SK-N-SH treated with all-trans-retinoic acid at 6 μM for 48 hours (cell line): ENCODE measurements around the gene EML1.

Experiments
- ATAC-seq: fragments of 200-7000 bp; cut with Tn5 transposase; 3 replicates; pipeline ENCODE4 v1.9.1; 2020; ENCODE audit warnings: mild to moderate bottlenecking, moderate library complexity
- ARNTL ChIP-seq: fragments of 450-650 bp; formaldehyde crosslinking; IDR thresholded peaks from 2 replicates; pipeline ENCODE4 v1.5.0; 2020; ENCODE audit warnings: low read depth, mild to moderate bottlenecking, moderate library complexity, borderline replicate concordance
- BACH2 ChIP-seq: fragments of 250-450 bp; sonication (Bioruptor Pico); IDR thresholded peaks from 2 replicates; pipeline ENCODE4 v1.9.0; 2021; ENCODE audit warnings: mild to moderate bottlenecking, borderline replicate concordance
- CSDC2 ChIP-seq: fragments of 250-450 bp; sonication (Bioruptor Pico); IDR thresholded peaks from 2 replicates; pipeline ENCODE4 v1.5.0; 2020; ENCODE audit warnings: mild to moderate bottlenecking, moderate library complexity
- ESRRG ChIP-seq: fragments of 250-450 bp; sonication (Bioruptor Pico); IDR thresholded peaks from 2 replicates; pipeline ENCODE4 v1.6.1; 2021; ENCODE audit warnings: mild to moderate bottlenecking
- GLIS3 ChIP-seq: fragments of 250-450 bp; sonication (Bioruptor Pico); IDR thresholded peaks from 2 replicates; pipeline ENCODE4 v1.5.0; 2020; ENCODE audit warnings: mild to moderate bottlenecking, moderate library complexity
- ISL1 ChIP-seq: fragments of 250-450 bp; sonication (Bioruptor Pico); IDR thresholded peaks from 2 replicates; pipeline ENCODE4 v2.1.2; 2022; ENCODE audit warnings: mild to moderate bottlenecking, moderate library complexity
- OSR1 ChIP-seq: fragments of 250-450 bp; sonication (Bioruptor Pico); IDR thresholded peaks from 2 replicates; pipeline ENCODE4 v1.8.0; 2022; ENCODE audit warnings: moderate library complexity, mild to moderate bottlenecking, inconsistent platforms
- PPARA ChIP-seq: fragments of 250-450 bp; sonication (Bioruptor Pico); IDR thresholded peaks from 2 replicates; pipeline ENCODE4 v1.5.0; 2020; ENCODE audit warnings: mild to moderate bottlenecking, borderline replicate concordance
- RARB ChIP-seq: fragments of 250-450 bp; sonication (Bioruptor Pico); IDR thresholded peaks from 2 replicates; pipeline ENCODE4 v1.8.0; 2021; ENCODE audit warnings: mild to moderate bottlenecking, moderate library complexity
- SNAI2 ChIP-seq: fragments of 250-450 bp; sonication (Bioruptor Pico); IDR thresholded peaks from 2 replicates; pipeline ENCODE4 v1.5.0; 2020; ENCODE audit warnings: mild to moderate bottlenecking, moderate library complexity
- TCF4 ChIP-seq: fragments of 250-450 bp; sonication (Bioruptor Pico); IDR thresholded peaks from 2 replicates; pipeline ENCODE4 v1.8.0; 2021; ENCODE audit warnings: mild to moderate bottlenecking, moderate library complexity, borderline replicate concordance
- TOX ChIP-seq: fragments of 250-450 bp; sonication (Bioruptor Pico); IDR thresholded peaks from 2 replicates; pipeline ENCODE4 v1.8.0; 2021; ENCODE audit warnings: mild to moderate bottlenecking, moderate library complexity, borderline replicate concordance
- ZFP3 ChIP-seq: fragments of 250-450 bp; sonication (Bioruptor Pico); IDR thresholded peaks from 2 replicates; pipeline ENCODE4 v1.5.0; 2020; ENCODE audit warnings: mild to moderate bottlenecking, moderate library complexity
- ZNF565 ChIP-seq: fragments of 450-650 bp; formaldehyde crosslinking; conservative IDR thresholded peaks from 2 replicates; pipeline ENCODE4 v1.5.0; 2020; ENCODE audit warnings: low read depth, mild to moderate bottlenecking, moderate library complexity
- ZNF70 ChIP-seq: fragments of 450-650 bp; formaldehyde crosslinking; IDR thresholded peaks from 2 replicates; pipeline ENCODE4 v1.5.0; 2020; ENCODE audit warnings: mild to moderate bottlenecking, moderate library complexity
- ZNF8 ChIP-seq: fragments of 450-650 bp; formaldehyde crosslinking; IDR thresholded peaks from 2 replicates; pipeline ENCODE4 v1.5.0; 2020; ENCODE audit warnings: mild to moderate bottlenecking, moderate library complexity
- TF ChIP-seq, protein P1 (sequence below): fragments of 250-450 bp; sonication (Bioruptor Pico); IDR thresholded peaks from 2 replicates; pipeline ENCODE4 v1.5.1; 2020; ENCODE audit warnings: low read depth, mild to moderate bottlenecking, moderate library complexity
- TF ChIP-seq, protein P2 (sequence below): fragments of 250-450 bp; sonication (Bioruptor Pico); IDR thresholded peaks from 2 replicates; pipeline ENCODE4 v1.8.0; 2020; ENCODE audit warnings: mild to moderate bottlenecking, moderate library complexity, borderline replicate concordance
- TF ChIP-seq, protein P3 (sequence below): fragments of 250-450 bp; sonication (Bioruptor Pico); IDR thresholded peaks from 2 replicates; pipeline ENCODE4 v1.8.0; 2021; ENCODE audit warnings: low read depth, mild to moderate bottlenecking, moderate library complexity, borderline replicate concordance
- TF ChIP-seq, protein P4 (sequence below): fragments of 250-450 bp; sonication (Bioruptor Pico); IDR thresholded peaks from 2 replicates; pipeline ENCODE4 v1.5.1; 2021; ENCODE audit warnings: mild to moderate bottlenecking, moderate library complexity
- TF ChIP-seq, protein P5 (sequence below): fragments of 250-450 bp; sonication (Bioruptor Pico); IDR thresholded peaks from 2 replicates; pipeline ENCODE4 v1.5.0; 2020; ENCODE audit warnings: mild to moderate bottlenecking, moderate library complexity

Gene EML1

DNA sequence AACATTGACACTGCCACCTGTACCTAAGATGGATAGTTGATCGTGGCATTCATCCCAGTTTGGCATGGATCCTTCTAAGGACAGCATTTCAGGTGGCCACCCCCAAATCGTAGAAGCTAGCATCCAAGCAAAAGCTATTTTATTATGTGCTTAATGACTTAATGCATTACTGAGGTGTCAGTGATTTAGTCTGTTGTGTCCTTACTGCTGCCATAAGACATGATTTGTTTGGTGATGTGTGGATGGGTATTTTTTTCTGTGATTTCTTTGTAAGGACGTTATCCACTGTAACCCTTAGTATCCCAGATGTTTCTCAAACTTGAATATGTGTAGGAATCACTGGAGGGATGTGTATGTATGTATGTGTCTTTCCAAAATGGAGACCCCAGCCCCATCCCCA lies 190.8 kb downstream of the EML1 start:
- TF ChIP-seq PPARA (CRISPR knock-in tag) (no peak), ZNF70 (CRISPR knock-in tag) (no peak), SNAI2 (CRISPR knock-in tag) (no peak), ISL1 (no peak), RARB (CRISPR knock-in tag) (no peak), OSR1 (CRISPR knock-in tag) (no peak), ZFP3 (no peak), ESRRG (no peak), BACH2 (CRISPR knock-in tag) (no peak), ZNF565 (no peak), ZNF8 (no peak), TCF4 (CRISPR knock-in tag) (no peak), CSDC2 (no peak)
- TF ChIP-seq, protein P1, sequence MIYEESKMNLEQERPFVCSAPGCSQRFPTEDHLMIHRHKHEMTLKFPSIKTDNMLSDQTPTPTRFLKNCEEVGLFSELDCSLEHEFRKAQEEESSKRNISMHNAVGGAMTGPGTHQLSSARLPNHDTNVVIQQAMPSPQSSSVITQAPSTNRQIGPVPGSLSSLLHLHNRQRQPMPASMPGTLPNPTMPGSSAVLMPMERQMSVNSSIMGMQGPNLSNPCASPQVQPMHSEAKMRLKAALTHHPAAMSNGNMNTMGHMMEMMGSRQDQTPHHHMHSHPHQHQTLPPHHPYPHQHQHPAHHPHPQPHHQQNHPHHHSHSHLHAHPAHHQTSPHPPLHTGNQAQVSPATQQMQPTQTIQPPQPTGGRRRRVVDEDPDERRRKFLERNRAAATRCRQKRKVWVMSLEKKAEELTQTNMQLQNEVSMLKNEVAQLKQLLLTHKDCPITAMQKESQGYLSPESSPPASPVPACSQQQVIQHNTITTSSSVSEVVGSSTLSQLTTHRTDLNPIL (CRISPR knock-in tag) = no peak
- TF ChIP-seq, protein P2, sequence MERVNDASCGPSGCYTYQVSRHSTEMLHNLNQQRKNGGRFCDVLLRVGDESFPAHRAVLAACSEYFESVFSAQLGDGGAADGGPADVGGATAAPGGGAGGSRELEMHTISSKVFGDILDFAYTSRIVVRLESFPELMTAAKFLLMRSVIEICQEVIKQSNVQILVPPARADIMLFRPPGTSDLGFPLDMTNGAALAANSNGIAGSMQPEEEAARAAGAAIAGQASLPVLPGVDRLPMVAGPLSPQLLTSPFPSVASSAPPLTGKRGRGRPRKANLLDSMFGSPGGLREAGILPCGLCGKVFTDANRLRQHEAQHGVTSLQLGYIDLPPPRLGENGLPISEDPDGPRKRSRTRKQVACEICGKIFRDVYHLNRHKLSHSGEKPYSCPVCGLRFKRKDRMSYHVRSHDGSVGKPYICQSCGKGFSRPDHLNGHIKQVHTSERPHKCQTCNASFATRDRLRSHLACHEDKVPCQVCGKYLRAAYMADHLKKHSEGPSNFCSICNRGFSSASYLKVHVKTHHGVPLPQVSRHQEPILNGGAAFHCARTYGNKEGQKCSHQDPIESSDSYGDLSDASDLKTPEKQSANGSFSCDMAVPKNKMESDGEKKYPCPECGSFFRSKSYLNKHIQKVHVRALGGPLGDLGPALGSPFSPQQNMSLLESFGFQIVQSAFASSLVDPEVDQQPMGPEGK (CRISPR knock-in tag) = no peak
- TF ChIP-seq, all 23 proteins: peak for 0
- no peak for ATAC-seq

DNA sequence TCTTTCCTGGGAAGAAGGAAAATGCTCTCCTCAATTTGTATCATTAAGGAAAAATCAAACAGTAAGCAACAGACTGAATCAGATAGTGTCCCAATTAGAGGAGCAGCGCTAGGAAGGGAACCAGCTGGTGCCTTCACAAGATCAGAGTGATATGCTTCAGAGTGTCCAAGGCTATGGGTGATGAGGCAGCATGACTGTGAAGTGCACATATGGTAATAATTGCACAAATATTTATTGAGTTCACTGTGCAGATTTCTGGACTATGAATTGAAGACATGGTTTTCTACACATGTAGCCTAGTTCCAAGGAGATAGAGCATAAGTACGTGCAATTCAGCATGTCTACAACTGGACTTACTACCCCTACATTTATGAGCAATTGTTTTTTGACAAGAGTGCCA lies 193.2 kb downstream of the EML1 start:
- no peak for TF ChIP-seq GLIS3 (CRISPR knock-in tag)
- ATAC-seq = no peak

DNA sequence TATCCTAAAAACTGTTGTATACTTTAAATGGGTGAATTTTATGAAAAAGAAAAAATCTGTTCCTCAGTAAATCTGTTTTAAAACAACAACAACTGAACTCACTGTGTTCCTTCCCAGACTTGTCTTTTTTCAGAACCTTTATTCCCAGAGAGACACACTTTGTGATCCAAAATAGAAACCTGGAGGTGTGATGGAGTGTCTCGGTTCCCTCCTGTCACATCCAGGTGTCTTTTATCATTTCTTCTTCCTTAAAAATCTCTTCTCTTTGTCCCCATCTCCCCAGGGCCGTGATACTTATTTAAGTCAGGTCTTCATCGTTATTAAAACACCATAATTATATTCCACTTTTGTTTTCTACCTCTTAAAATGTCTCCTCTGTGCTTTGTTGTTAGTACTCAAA lies 195.8 kb downstream of the EML1 start:
- no peak for ATAC-seq
- TF ChIP-seq, protein P3, sequence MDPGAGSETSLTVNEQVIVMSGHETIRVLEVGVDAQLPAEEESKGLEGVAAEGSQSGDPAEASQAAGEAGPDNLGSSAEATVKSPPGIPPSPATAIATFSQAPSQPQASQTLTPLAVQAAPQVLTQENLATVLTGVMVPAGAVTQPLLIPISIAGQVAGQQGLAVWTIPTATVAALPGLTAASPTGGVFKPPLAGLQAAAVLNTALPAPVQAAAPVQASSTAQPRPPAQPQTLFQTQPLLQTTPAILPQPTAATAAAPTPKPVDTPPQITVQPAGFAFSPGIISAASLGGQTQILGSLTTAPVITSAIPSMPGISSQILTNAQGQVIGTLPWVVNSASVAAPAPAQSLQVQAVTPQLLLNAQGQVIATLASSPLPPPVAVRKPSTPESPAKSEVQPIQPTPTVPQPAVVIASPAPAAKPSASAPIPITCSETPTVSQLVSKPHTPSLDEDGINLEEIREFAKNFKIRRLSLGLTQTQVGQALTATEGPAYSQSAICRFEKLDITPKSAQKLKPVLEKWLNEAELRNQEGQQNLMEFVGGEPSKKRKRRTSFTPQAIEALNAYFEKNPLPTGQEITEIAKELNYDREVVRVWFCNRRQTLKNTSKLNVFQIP = no peak
- TF ChIP-seq ZNF70 (CRISPR knock-in tag) (no peak), GLIS3 (CRISPR knock-in tag) (no peak)
- TF ChIP-seq, protein P4, sequence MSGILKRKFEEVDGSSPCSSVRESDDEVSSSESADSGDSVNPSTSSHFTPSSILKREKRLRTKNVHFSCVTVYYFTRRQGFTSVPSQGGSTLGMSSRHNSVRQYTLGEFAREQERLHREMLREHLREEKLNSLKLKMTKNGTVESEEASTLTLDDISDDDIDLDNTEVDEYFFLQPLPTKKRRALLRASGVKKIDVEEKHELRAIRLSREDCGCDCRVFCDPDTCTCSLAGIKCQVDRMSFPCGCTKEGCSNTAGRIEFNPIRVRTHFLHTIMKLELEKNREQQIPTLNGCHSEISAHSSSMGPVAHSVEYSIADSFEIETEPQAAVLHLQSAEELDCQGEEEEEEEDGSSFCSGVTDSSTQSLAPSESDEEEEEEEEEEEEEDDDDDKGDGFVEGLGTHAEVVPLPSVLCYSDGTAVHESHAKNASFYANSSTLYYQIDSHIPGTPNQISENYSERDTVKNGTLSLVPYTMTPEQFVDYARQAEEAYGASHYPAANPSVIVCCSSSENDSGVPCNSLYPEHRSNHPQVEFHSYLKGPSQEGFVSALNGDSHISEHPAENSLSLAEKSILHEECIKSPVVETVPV (CRISPR knock-in tag) = no peak
- TF ChIP-seq, all 23 proteins: peak for 0

DNA sequence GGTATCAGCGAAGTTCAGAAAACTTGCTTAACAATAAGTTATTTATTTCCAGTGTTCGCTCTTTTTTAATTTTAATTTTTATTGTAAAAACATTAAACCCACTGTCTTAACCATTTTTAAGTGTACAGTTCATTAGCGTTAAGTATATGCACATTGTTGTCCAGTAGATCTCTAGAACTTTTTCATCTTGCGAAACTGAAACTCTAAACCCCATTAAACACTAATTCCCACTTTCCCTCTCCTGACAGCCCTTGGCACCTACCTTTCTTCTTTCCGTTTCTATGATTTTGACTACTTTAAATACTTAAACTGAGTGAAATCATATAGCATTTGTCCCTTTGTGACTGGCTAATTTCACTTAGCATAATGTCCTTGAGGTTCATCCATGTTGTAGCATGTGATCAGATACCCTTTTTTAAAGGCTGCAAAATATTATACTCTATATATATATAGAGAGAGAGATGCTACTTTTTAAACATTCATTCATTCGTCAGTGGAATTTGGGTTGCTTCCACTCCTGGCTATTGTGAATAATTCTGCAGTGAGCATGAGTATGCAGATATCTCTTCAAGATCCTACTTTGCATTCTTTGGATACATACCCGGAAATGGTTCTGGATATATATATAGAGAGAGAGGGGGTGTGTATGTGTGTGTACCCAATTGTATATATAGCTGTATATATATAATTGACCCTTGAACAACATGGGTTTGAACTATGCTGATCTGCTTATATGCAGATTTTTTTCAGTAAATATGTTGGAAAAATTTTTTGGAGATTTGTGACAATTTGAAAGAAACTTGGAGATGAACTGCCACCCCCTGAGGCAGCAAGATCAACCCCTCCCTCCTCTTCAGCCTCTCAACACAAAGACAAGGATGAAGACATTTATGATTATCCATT lies 197.3 kb downstream of the EML1 start:
- TF ChIP-seq ZNF70 (CRISPR knock-in tag) (no peak), ARNTL (CRISPR knock-in tag) (no peak), BACH2 (CRISPR knock-in tag) (no peak), TOX (CRISPR knock-in tag) (no peak), ZFP3 (no peak), ZNF565 (no peak), TCF4 (CRISPR knock-in tag) (no peak)
- TF ChIP-seq, protein P4 (CRISPR knock-in tag) = no peak
- TF ChIP-seq, protein P5, sequence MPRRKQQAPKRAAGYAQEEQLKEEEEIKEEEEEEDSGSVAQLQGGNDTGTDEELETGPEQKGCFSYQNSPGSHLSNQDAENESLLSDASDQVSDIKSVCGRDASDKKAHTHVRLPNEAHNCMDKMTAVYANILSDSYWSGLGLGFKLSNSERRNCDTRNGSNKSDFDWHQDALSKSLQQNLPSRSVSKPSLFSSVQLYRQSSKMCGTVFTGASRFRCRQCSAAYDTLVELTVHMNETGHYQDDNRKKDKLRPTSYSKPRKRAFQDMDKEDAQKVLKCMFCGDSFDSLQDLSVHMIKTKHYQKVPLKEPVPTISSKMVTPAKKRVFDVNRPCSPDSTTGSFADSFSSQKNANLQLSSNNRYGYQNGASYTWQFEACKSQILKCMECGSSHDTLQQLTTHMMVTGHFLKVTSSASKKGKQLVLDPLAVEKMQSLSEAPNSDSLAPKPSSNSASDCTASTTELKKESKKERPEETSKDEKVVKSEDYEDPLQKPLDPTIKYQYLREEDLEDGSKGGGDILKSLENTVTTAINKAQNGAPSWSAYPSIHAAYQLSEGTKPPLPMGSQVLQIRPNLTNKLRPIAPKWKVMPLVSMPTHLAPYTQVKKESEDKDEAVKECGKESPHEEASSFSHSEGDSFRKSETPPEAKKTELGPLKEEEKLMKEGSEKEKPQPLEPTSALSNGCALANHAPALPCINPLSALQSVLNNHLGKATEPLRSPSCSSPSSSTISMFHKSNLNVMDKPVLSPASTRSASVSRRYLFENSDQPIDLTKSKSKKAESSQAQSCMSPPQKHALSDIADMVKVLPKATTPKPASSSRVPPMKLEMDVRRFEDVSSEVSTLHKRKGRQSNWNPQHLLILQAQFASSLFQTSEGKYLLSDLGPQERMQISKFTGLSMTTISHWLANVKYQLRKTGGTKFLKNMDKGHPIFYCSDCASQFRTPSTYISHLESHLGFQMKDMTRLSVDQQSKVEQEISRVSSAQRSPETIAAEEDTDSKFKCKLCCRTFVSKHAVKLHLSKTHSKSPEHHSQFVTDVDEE (CRISPR knock-in tag) = no peak
- TF ChIP-seq, protein P1 (CRISPR knock-in tag) = no peak
- TF ChIP-seq, all 23 proteins: peak for 0
- no peak for ATAC-seq
